ENCODE results near the gene CDC6.

The CDC6 gene

GRCh38 chr17:40323391-40324381 lies 36.0 kb downstream of the CDC6 start:
- no peaks in the 10 kb centered on the region for H3K36me3 ChIP-seq (ENCODE audit: control insufficient read depth in 1 of 2, insufficient read depth in 2 of 2, low read length in 2 of 2)
- H3K27ac ChIP-seq (ENCODE audit: low read depth, low read length), result peak overlapping the region; percentile 79
- H3K4me3 ChIP-seq (ENCODE audit: low read depth in 1 of 2, low read length in 2 of 2), result peak overlapping the region; percentile 79 to 85
- peak overlapping the region in 1 of 2 donors; percentile 70 for H3K9ac ChIP-seq (ENCODE audit: low read depth in 1 of 2, low read length in 2 of 2)
- H3K4me1 ChIP-seq (ENCODE audit: control insufficient read depth in 1 of 2, insufficient read depth in 2 of 2, low read length in 2 of 2), result peaks cover 85 to 90% of the 10 kb centered on the region in 2 donors
- H3K9me3 ChIP-seq (ENCODE audit: control insufficient read depth in 1 of 2, low read length in 2 of 2), result no peaks in the 10 kb centered on the region
- no peaks in the 10 kb centered on the region for H3K27me3 ChIP-seq (ENCODE audit: control insufficient read depth in 1 of 2, insufficient read depth in 2 of 2, low read length in 2 of 2)

GRCh38 chr17:40325156-40326013 lies 37.7 kb downstream of the CDC6 start:
- Histone ChIP-seq H3K36me3 (ENCODE audit: control insufficient read depth in 1 of 2, insufficient read depth in 2 of 2, low read length in 2 of 2) (no peaks in the 10 kb centered on the region), H3K4me1 (ENCODE audit: control insufficient read depth in 1 of 2, insufficient read depth in 2 of 2, low read length in 2 of 2) (peaks cover 80 to 85% of the 10 kb centered on the region in 2 donors), H3K9ac (ENCODE audit: low read depth in 1 of 2, low read length in 2 of 2) (peak overlapping the region in 1 of 2 donors; percentile 30), H3K27ac (ENCODE audit: low read depth, low read length) (peak overlapping the region; percentile 76), H3K27me3 (ENCODE audit: control insufficient read depth in 1 of 2, insufficient read depth in 2 of 2, low read length in 2 of 2) (no peaks in the 10 kb centered on the region), H3K9me3 (ENCODE audit: control insufficient read depth in 1 of 2, low read length in 2 of 2) (no peaks in the 10 kb centered on the region), H3K4me3 (ENCODE audit: low read depth in 1 of 2, low read length in 2 of 2) (peak overlapping the region in 1 of 2 donors; percentile 28)

- Histone ChIP-seq H3K4me3 (ENCODE audit: low read depth in 1 of 2, low read length in 2 of 2) (peak overlapping the region; percentile 1 to 28), H3K36me3 (ENCODE audit: control insufficient read depth in 1 of 2, insufficient read depth in 2 of 2, low read length in 2 of 2) (peaks cover under 1 to 5% of the 10 kb centered on the region in 2 donors), H3K27me3 (ENCODE audit: control insufficient read depth in 1 of 2, insufficient read depth in 2 of 2, low read length in 2 of 2) (no peaks in the 10 kb centered on the region), H3K27ac (ENCODE audit: low read depth, low read length) (peak overlapping the region; percentile 76), H3K9ac (ENCODE audit: low read depth in 1 of 2, low read length in 2 of 2) (peak overlapping the region; percentile 30 to 47), H3K9me3 (ENCODE audit: control insufficient read depth in 1 of 2, low read length in 2 of 2) (no peaks in the 10 kb centered on the region), H3K4me1 (ENCODE audit: control insufficient read depth in 1 of 2, insufficient read depth in 2 of 2, low read length in 2 of 2) (peaks cover 82 to 86% of the 10 kb centered on the region in 2 donors)
Observed at GRCh38 chr17:40326014-40326831, 38.5 kb downstream of the CDC6 start.

- H3K9ac ChIP-seq (ENCODE audit: low read depth in 1 of 2, low read length in 2 of 2), result peak overlapping the region; percentile 30 to 47
- no peak overlapping the region for H3K4me3 ChIP-seq (ENCODE audit: low read depth in 1 of 2, low read length in 2 of 2)
- peaks cover 82 to 86% of the 10 kb centered on the region in 2 donors for H3K4me1 ChIP-seq (ENCODE audit: control insufficient read depth in 1 of 2, insufficient read depth in 2 of 2, low read length in 2 of 2)
- H3K27ac ChIP-seq (ENCODE audit: low read depth, low read length), result no peak overlapping the region
- H3K27me3 ChIP-seq (ENCODE audit: control insufficient read depth in 1 of 2, insufficient read depth in 2 of 2, low read length in 2 of 2), result no peaks in the 10 kb centered on the region
- peaks cover 5 to 8% of the 10 kb centered on the region in 2 donors for H3K36me3 ChIP-seq (ENCODE audit: control insufficient read depth in 1 of 2, insufficient read depth in 2 of 2, low read length in 2 of 2)
- H3K9me3 ChIP-seq (ENCODE audit: control insufficient read depth in 1 of 2, low read length in 2 of 2), result no peaks in the 10 kb centered on the region
Observed at GRCh38 chr17:40326832-40327199, 39.1 kb downstream of the CDC6 start.

GRCh38 chr17:40327244-40327729 lies 39.6 kb downstream of the CDC6 start:
- peaks cover 82 to 86% of the 10 kb centered on the region in 2 donors for H3K4me1 ChIP-seq (ENCODE audit: control insufficient read depth in 1 of 2, insufficient read depth in 2 of 2, low read length in 2 of 2)
- H3K9ac ChIP-seq (ENCODE audit: low read depth in 1 of 2, low read length in 2 of 2), result peak overlapping the region in 1 of 2 donors; percentile 47
- H3K27me3 ChIP-seq (ENCODE audit: control insufficient read depth in 1 of 2, insufficient read depth in 2 of 2, low read length in 2 of 2), result no peaks in the 10 kb centered on the region
- H3K9me3 ChIP-seq (ENCODE audit: control insufficient read depth in 1 of 2, low read length in 2 of 2), result no peaks in the 10 kb centered on the region
- peak overlapping the region in 1 of 2 donors; percentile 37 for H3K4me3 ChIP-seq (ENCODE audit: low read depth in 1 of 2, low read length in 2 of 2)
- peaks cover 5 to 8% of the 10 kb centered on the region in 2 donors for H3K36me3 ChIP-seq (ENCODE audit: control insufficient read depth in 1 of 2, insufficient read depth in 2 of 2, low read length in 2 of 2)
- no peak overlapping the region for H3K27ac ChIP-seq (ENCODE audit: low read depth, low read length)

GRCh38 chr17:40327735-40328385 lies 40.2 kb downstream of the CDC6 start:
- Histone ChIP-seq H3K9me3 (ENCODE audit: control insufficient read depth in 1 of 2, low read length in 2 of 2) (no peaks in the 10 kb centered on the region), H3K4me1 (ENCODE audit: control insufficient read depth in 1 of 2, insufficient read depth in 2 of 2, low read length in 2 of 2) (peaks cover 82 to 86% of the 10 kb centered on the region in 2 donors), H3K9ac (ENCODE audit: low read depth in 1 of 2, low read length in 2 of 2) (peak overlapping the region in 1 of 2 donors; percentile 6), H3K4me3 (ENCODE audit: low read depth in 1 of 2, low read length in 2 of 2) (peak overlapping the region in 1 of 2 donors; percentile 37), H3K36me3 (ENCODE audit: control insufficient read depth in 1 of 2, insufficient read depth in 2 of 2, low read length in 2 of 2) (peaks cover 5 to 8% of the 10 kb centered on the region in 2 donors), H3K27me3 (ENCODE audit: control insufficient read depth in 1 of 2, insufficient read depth in 2 of 2, low read length in 2 of 2) (no peaks in the 10 kb centered on the region), H3K27ac (ENCODE audit: low read depth, low read length) (no peak overlapping the region)

- no peak overlapping the region for H3K4me3 ChIP-seq (ENCODE audit: low read depth in 1 of 2, low read length in 2 of 2)
- H3K9ac ChIP-seq (ENCODE audit: low read depth in 1 of 2, low read length in 2 of 2), result peak overlapping the region in 1 of 2 donors; percentile 6
- no peak overlapping the region for H3K27ac ChIP-seq (ENCODE audit: low read depth, low read length)
- H3K4me1 ChIP-seq (ENCODE audit: control insufficient read depth in 1 of 2, insufficient read depth in 2 of 2, low read length in 2 of 2), result peaks cover 77 to 80% of the 10 kb centered on the region in 2 donors
- no peaks in the 10 kb centered on the region for H3K27me3 ChIP-seq (ENCODE audit: control insufficient read depth in 1 of 2, insufficient read depth in 2 of 2, low read length in 2 of 2)
- no peaks in the 10 kb centered on the region for H3K9me3 ChIP-seq (ENCODE audit: control insufficient read depth in 1 of 2, low read length in 2 of 2)
- H3K36me3 ChIP-seq (ENCODE audit: control insufficient read depth in 1 of 2, insufficient read depth in 2 of 2, low read length in 2 of 2), result peaks cover 5 to 8% of the 10 kb centered on the region in 2 donors
Observed at GRCh38 chr17:40328386-40328766, 40.7 kb downstream of the CDC6 start.

- no peaks in the 10 kb centered on the region for H3K9me3 ChIP-seq (ENCODE audit: control insufficient read depth in 1 of 2, low read length in 2 of 2)
- no peak overlapping the region for H3K4me3 ChIP-seq (ENCODE audit: low read depth in 1 of 2, low read length in 2 of 2)
- H3K27me3 ChIP-seq (ENCODE audit: control insufficient read depth in 1 of 2, insufficient read depth in 2 of 2, low read length in 2 of 2), result no peaks in the 10 kb centered on the region
- peak overlapping the region; percentile 36 for H3K27ac ChIP-seq (ENCODE audit: low read depth, low read length)
- H3K4me1 ChIP-seq (ENCODE audit: control insufficient read depth in 1 of 2, insufficient read depth in 2 of 2, low read length in 2 of 2), result peaks cover 77% of the 10 kb centered on the region in 2 donors
- peaks cover 5 to 8% of the 10 kb centered on the region in 2 donors for H3K36me3 ChIP-seq (ENCODE audit: control insufficient read depth in 1 of 2, insufficient read depth in 2 of 2, low read length in 2 of 2)
- no peak overlapping the region for H3K9ac ChIP-seq (ENCODE audit: low read depth in 1 of 2, low read length in 2 of 2)
Observed at GRCh38 chr17:40329839-40330794, 42.4 kb downstream of the CDC6 start.

Measured in duodenal mucosa (tissue), 2 donors.